SK-N-SH (cell line): Measurements from ENCODE around the gene WDR45. TPM values are rescaled to one million over a fixed set of nuclear protein-coding genes. Genes with fewer than 3 reads are reported as not detected.

Experiments used
- CTCF ChIA-PET: fragments of 300-600, 350-600 bp; formaldehyde crosslinking; extraction: SDS; loops from one replicate; lab custom pipeline; 2021; lab: Yijun Ruan, JAX
- POLR2A ChIA-PET: fragments of 350-600 bp; sonication (Branson Sonifier 250); formaldehyde crosslinking; extraction: SDS; loops from one replicate; lab custom pipeline; 2020; ENCODE audit warnings: antibody characterized with exemption, inconsistent platforms; lab: Yijun Ruan, JAX
- DNase-seq: peaks from one replicate; pipeline ENCODE4 v3.0.0; 2012
- H2AFZ ChIP-seq: fragments of 200-600 bp; sonication (generic); 2 replicates; pipeline ENCODE4 v1.8.1; 2016; ENCODE audit warnings: antibody characterized with exemption, mild to moderate bottlenecking, low read depth
- H3F3A ChIP-seq: fragments of 200-600 bp; sonication (generic); replicated peaks from 2 replicates; pipeline ENCODE3; 2016; ENCODE audit warnings: antibody characterized with exemption, mild to moderate bottlenecking; ENCODE audit not compliant: insufficient read depth
- H3K27ac ChIP-seq, 2 experiments: fragments of 200-500 bp in 1 of 2; fragments of 200-600 bp in 1 of 2; sonication (Bioruptor generic) in 1 of 2; sonication (generic), shearing (Covaris generic) in 1 of 2; 2 replicates each; pipeline versions ENCODE4 v1.5.1 to v1.6.1; 2014 to 2016; ENCODE audit warnings: low read depth in 2 of 2, inconsistent platforms in 1 of 2, low read length in 1 of 2, mild to moderate bottlenecking in 1 of 2, mixed read lengths in 1 of 2
- H3K27me3 ChIP-seq: fragments of 200-600 bp; sonication (generic), shearing (Covaris generic); 2 replicates; pipeline ENCODE4 v1.6.1; 2016; ENCODE audit warnings: mixed run types; ENCODE audit not compliant: insufficient read depth
- H3K36me3 ChIP-seq, 2 experiments: fragments of 200-500 bp in 1 of 2; fragments of 200-600 bp in 1 of 2; sonication (Bioruptor generic) in 1 of 2; sonication (generic) in 1 of 2; replicated peaks in 1 of 2; 2 replicates each; pipeline versions ENCODE3 to v1.5.1; 2014 to 2016; ENCODE audit warnings: low read length in 1 of 2, mild to moderate bottlenecking in 1 of 2; ENCODE audit not compliant: insufficient read depth in 2 of 2, control insufficient read depth in 1 of 2
- H3K4me1 ChIP-seq, 2 experiments: fragments of 200-500 bp in 1 of 2; fragments of 200-600 bp in 1 of 2; sonication (Bioruptor generic) in 1 of 2; sonication (generic), shearing (Covaris generic) in 1 of 2; 2 replicates each; pipeline versions ENCODE4 v1.5.1 to v1.6.1; 2014 to 2016; ENCODE audit warnings: low read depth in 1 of 2, low read length in 1 of 2, mixed run types in 1 of 2; ENCODE audit not compliant: insufficient read depth in 2 of 2, control insufficient read depth in 1 of 2
- H3K4me2 ChIP-seq: fragments of 200-600 bp; sonication (generic), shearing (Covaris generic); 2 replicates; pipeline ENCODE4 v1.6.1; 2017; ENCODE audit warnings: mixed run types
- H3K4me3 ChIP-seq, 2 experiments: fragments of 200-500 bp in 1 of 2; fragments of 200-600 bp in 1 of 2; sonication (Bioruptor generic) in 1 of 2; sonication (generic), shearing (Covaris generic) in 1 of 2; 2 replicates each; pipeline versions ENCODE4 v1.5.1 to v1.8.1; 2014 to 2016; ENCODE audit warnings: low read depth in 2 of 2, inconsistent platforms in 1 of 2, low read length in 1 of 2, mild to moderate bottlenecking in 1 of 2, mixed read lengths in 1 of 2, moderate library complexity in 1 of 2
- H3K79me2 ChIP-seq: fragments of 200-600 bp; sonication (generic); 2 replicates; pipeline ENCODE4 v1.8.1; 2017; ENCODE audit warnings: mild to moderate bottlenecking; ENCODE audit not compliant: insufficient read depth
- H3K9ac ChIP-seq: fragments of 200-600 bp; sonication (generic); 2 replicates; pipeline ENCODE4 v1.6.1; 2017; ENCODE audit warnings: mixed run types
- H3K9me2 ChIP-seq: fragments of 200-600 bp; sonication (generic); 2 replicates; pipeline ENCODE4 v1.6.1; 2017; ENCODE audit warnings: mixed run types
- H3K9me3 ChIP-seq: fragments of 200-600 bp; sonication (generic); 2 replicates; pipeline ENCODE4 v1.6.1; 2017; ENCODE audit warnings: mixed run types, mild to moderate bottlenecking, moderate library complexity
- H4K20me1 ChIP-seq: fragments of 200-600 bp; sonication (generic); 2 replicates; pipeline ENCODE4 v1.6.1; 2017; ENCODE audit warnings: mild to moderate bottlenecking, mixed run types; ENCODE audit not compliant: insufficient read depth
- EZH2phosphoT487 ChIP-seq: fragments of 200-600 bp; sonication (generic); IDR thresholded peaks from 2 replicates; pipeline ENCODE4 v1.6.1; 2017; ENCODE audit warnings: low read depth, mixed run types, mild to moderate bottlenecking, antibody characterized with exemption, moderate library complexity, borderline replicate concordance
- FOSL2 ChIP-seq: IDR thresholded peaks from 2 replicates; pipeline ENCODE4 v1.4.0; 2012; ENCODE audit warnings: low read depth, mild to moderate bottlenecking, moderate library complexity, borderline replicate concordance
- FOXM1 ChIP-seq: IDR thresholded peaks from 2 replicates; pipeline ENCODE4 v1.4.0; 2012; ENCODE audit warnings: low read depth, mild to moderate bottlenecking
- GABPA ChIP-seq: IDR thresholded peaks from 2 replicates; pipeline ENCODE4 v1.4.0; 2012; ENCODE audit warnings: low read depth, mild to moderate bottlenecking
- JUND ChIP-seq: IDR thresholded peaks from 2 replicates; pipeline ENCODE4 v1.4.0; 2012
- NRF1 ChIP-seq: IDR thresholded peaks from 2 replicates; pipeline ENCODE4 v1.6.1; 2012; ENCODE audit warnings: low read depth, mild to moderate bottlenecking, low read length
- POLR2AphosphoS5 ChIP-seq: IDR thresholded peaks from 2 replicates; pipeline ENCODE4 v1.6.1; 2012; ENCODE audit warnings: low read depth, low read length
- RAD21 ChIP-seq: IDR thresholded peaks from 2 replicates; pipeline ENCODE4 v1.6.1; 2012; ENCODE audit warnings: mild to moderate bottlenecking, low read length
- RCOR1 ChIP-seq: fragments of 150-350 bp; IDR thresholded peaks from 2 replicates; pipeline ENCODE4 v1.6.1; 2017; ENCODE audit warnings: antibody characterized with exemption, low read length
- RFX5 ChIP-seq: IDR thresholded peaks from 2 replicates; pipeline ENCODE4 v1.6.1; 2012; ENCODE audit warnings: mild to moderate bottlenecking, improper control_type of control experiment, low read length
- RXRA ChIP-seq: IDR thresholded peaks from 2 replicates; pipeline ENCODE4 v1.4.0; 2012; ENCODE audit warnings: low read depth, mild to moderate bottlenecking, borderline replicate concordance
- SIN3A ChIP-seq: IDR thresholded peaks from 2 replicates; pipeline ENCODE4 v1.6.1; 2012; ENCODE audit warnings: low read depth, mild to moderate bottlenecking, low read length, moderate library complexity, borderline replicate concordance
- SMC3 ChIP-seq: IDR thresholded peaks from 2 replicates; pipeline ENCODE4 v1.6.1; 2012; ENCODE audit warnings: low read depth, low read length, improper control_type of control experiment
- WGBS: methylation state at CpG from one replicate; pipeline ENCODE4 v1.1.6; 2017; ENCODE audit warnings: low lambda C conversion rate; 5-methylcytosine and 5-hydroxymethylcytosine counted together
- polyA plus RNA-seq, 3 experiments: library from polyadenylated mRNA; depleted of rRNA; stranded (reverse); fragments of >200 nt; gene quantifications; 2 replicates each; pipeline ENCODE4 v1.2.3, GENCODE V29; 2012
- TF ChIP-seq, protein P1 (sequence below): fragments of 150-350 bp; IDR thresholded peaks from 2 replicates; pipeline ENCODE4 v1.6.1; 2017; ENCODE audit warnings: antibody characterized with exemption, low read length, low read depth, borderline replicate concordance
- TF ChIP-seq, protein P2 (sequence below): IDR thresholded peaks from 2 replicates; pipeline ENCODE4 v1.4.0; 2012; ENCODE audit warnings: low read depth, borderline replicate concordance
- TF ChIP-seq, protein P3 (sequence below): fragments of 150-350 bp; IDR thresholded peaks from 2 replicates; pipeline ENCODE4 v1.6.1; 2016; ENCODE audit warnings: mild to moderate bottlenecking, low read depth, low read length
- TF ChIP-seq, protein P4 (sequence below): IDR thresholded peaks from 2 replicates; pipeline ENCODE4 v1.4.0; 2012; ENCODE audit warnings: low read depth

The WDR45 gene
- polyA plus RNA-seq, 1 of the 3 experiments (the other 2 are of a cell fraction): 108 TPM

DNA sequence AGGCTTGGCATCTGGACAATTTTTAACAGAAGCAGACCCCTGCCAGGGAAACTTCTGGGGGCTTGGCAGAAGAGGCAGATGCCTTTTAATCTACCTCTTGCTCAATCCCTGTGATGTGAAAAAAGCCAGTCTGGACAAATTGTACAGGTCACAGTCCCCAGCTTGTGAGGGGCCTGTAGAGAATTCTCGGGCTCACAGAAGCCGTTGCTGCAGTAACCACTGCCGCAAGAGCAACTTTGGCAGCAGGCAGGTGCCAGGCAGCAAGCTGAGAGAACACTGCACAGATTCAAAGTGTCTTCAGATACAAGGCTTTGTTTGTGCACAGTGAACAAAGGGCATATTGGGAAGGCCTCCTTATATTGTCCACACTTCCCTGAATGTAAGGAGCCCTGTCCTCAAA, 32.1 kb upstream of the WDR45 start:
- no peak overlapping the region for H3K4me3 ChIP-seq
- H3K4me1 ChIP-seq: no peaks in the 10 kb centered on the region
- H3K9me3 ChIP-seq: no peaks in the 10 kb centered on the region
- ChIA-PET CTCF (interaction anchor here (0.9 kb wide), 1 partner anchor 81 kb away, joined by 3 read pairs; no protein-coding TSS in a partner anchor), POLR2A (no interaction called here)
- DNase-seq: no peak
- no peaks in the 10 kb centered on the region for H4K20me1 ChIP-seq
- no peaks in the 10 kb centered on the region for H3K9me2 ChIP-seq
- H3K36me3 ChIP-seq: peaks cover 13 to 30% of the 10 kb centered on the region in 2 experiments
- H3K27me3 ChIP-seq: no peaks in the 10 kb centered on the region
- H3K9ac ChIP-seq: no peak overlapping the region
- no peak overlapping the region for H3K4me2 ChIP-seq
- WGBS: no CpG with 5 or more reads among the region's 3 CpGs
- no peak overlapping the region for H2AFZ ChIP-seq
- H3K27ac ChIP-seq: no peak overlapping the region
- no peaks in the 10 kb centered on the region for H3K79me2 ChIP-seq
- TF ChIP-seq, protein P1, sequence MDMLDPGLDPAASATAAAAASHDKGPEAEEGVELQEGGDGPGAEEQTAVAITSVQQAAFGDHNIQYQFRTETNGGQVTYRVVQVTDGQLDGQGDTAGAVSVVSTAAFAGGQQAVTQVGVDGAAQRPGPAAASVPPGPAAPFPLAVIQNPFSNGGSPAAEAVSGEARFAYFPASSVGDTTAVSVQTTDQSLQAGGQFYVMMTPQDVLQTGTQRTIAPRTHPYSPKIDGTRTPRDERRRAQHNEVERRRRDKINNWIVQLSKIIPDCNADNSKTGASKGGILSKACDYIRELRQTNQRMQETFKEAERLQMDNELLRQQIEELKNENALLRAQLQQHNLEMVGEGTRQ: no peak
- no peak for TF ChIP-seq NRF1
- TF ChIP-seq, protein P2, sequence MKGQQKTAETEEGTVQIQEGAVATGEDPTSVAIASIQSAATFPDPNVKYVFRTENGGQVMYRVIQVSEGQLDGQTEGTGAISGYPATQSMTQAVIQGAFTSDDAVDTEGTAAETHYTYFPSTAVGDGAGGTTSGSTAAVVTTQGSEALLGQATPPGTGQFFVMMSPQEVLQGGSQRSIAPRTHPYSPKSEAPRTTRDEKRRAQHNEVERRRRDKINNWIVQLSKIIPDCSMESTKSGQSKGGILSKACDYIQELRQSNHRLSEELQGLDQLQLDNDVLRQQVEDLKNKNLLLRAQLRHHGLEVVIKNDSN: no peak
- TF ChIP-seq FOXM1: no peak
- no peak for TF ChIP-seq GABPA
- TF ChIP-seq POLR2AphosphoS5: no peak
- TF ChIP-seq, protein P3, sequence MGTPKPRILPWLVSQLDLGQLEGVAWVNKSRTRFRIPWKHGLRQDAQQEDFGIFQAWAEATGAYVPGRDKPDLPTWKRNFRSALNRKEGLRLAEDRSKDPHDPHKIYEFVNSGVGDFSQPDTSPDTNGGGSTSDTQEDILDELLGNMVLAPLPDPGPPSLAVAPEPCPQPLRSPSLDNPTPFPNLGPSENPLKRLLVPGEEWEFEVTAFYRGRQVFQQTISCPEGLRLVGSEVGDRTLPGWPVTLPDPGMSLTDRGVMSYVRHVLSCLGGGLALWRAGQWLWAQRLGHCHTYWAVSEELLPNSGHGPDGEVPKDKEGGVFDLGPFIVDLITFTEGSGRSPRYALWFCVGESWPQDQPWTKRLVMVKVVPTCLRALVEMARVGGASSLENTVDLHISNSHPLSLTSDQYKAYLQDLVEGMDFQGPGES: no peak
- TF ChIP-seq RFX5: no peak
- no peak for TF ChIP-seq RAD21
- TF ChIP-seq, protein P4, sequence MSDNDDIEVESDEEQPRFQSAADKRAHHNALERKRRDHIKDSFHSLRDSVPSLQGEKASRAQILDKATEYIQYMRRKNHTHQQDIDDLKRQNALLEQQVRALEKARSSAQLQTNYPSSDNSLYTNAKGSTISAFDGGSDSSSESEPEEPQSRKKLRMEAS: no peak
- TF ChIP-seq EZH2phosphoT487: no peak
- TF ChIP-seq FOSL2: no peak
- no peak for TF ChIP-seq SIN3A
- TF ChIP-seq RCOR1: no peak
- TF ChIP-seq RXRA: no peak
- no peak for TF ChIP-seq JUND
- TF ChIP-seq, all 33 proteins: peak for 0
- no peaks in the 10 kb centered on the region for H3F3A ChIP-seq

DNA sequence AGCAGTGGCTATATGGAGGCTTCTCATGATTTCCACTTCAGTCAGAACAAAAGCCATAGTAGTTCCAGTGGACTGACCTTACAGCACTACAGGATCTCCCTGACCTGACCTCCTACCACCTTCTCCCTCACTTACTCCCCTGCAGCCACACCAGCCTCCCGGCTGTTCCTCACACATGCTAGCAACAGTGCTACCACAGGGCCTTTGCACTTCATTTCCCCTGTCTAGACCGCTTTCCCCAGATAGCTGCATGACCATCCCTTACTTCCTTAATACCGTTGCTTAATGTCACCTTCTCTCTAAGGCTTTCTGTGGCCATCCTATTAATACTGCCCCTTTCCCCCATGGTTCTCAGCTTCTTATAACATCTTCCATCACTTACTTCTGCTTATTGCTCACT, 30.7 kb upstream of the WDR45 start:
- H3K79me2 ChIP-seq: no peaks in the 10 kb centered on the region
- H3K4me2 ChIP-seq: no peak overlapping the region
- no peaks in the 10 kb centered on the region for H4K20me1 ChIP-seq
- H3F3A ChIP-seq: no peaks in the 10 kb centered on the region
- H3K27me3 ChIP-seq: no peaks in the 10 kb centered on the region
- H3K9me3 ChIP-seq: no peaks in the 10 kb centered on the region
- peaks cover 13 to 21% of the 10 kb centered on the region in 2 experiments for H3K36me3 ChIP-seq
- DNase-seq: no peak
- CTCF ChIA-PET: no interaction called here
- WGBS: 90% methylated on average over 3 of the region's 3 CpGs
- H3K4me3 ChIP-seq: no peak overlapping the region
- H2AFZ ChIP-seq: no peak overlapping the region
- H3K9me2 ChIP-seq: no peaks in the 10 kb centered on the region
- TF ChIP-seq SMC3 (no peak), FOSL2 (no peak)
- TF ChIP-seq, all 33 proteins: peak for 0
- Histone ChIP-seq H3K27ac (no peak overlapping the region), H3K4me1 (no peaks in the 10 kb centered on the region), H3K9ac (no peak overlapping the region)
- POLR2A ChIA-PET: no interaction called here
